ENCODE data around the gene ANKRD7.

- TF ChIP-seq CTCF (conservative IDR thresholded peaks at IDR 0.05): no peak
- TF ChIP-seq ZFX (IDR thresholded peaks at IDR 0.05): no peak
Observed at GRCh38 chr7:118232837-118233236, 8.3 kb downstream of the ANKRD7 start.
